Hepatocyte (in vitro differentiated cells): ENCODE measurements around the gene POLG2.

Source experiments
- CTCF ChIP-seq: fragments of 200-600 bp; sonication (generic); IDR thresholded peaks from 2 replicates; pipeline ENCODE4 v1.5.1; 2016; ENCODE audit warnings: antibody characterized with exemption, mild to moderate bottlenecking; ENCODE audit not compliant: poor library complexity
- EZH2 ChIP-seq: fragments of 200-600 bp; sonication (generic); IDR thresholded peaks from 2 replicates; pipeline ENCODE4 v1.6.1; 2016; ENCODE audit warnings: antibody characterized with exemption, mild to moderate bottlenecking, borderline replicate concordance
- EZH2phosphoT487 ChIP-seq: fragments of 200-600 bp; sonication (generic); IDR thresholded peaks from one replicate; pipeline ENCODE4 v1.6.1; 2018; ENCODE audit warnings: antibody characterized with exemption, mild to moderate bottlenecking, low read depth, moderate library complexity; ENCODE audit not compliant: unreplicated experiment, severe bottlenecking

- TF ChIP-seq CTCF = no peak
- TF ChIP-seq EZH2 = no peak
- no peak for TF ChIP-seq EZH2phosphoT487
These were observed 65.3 kb downstream of the POLG2 start for GRCh38 chr17:64431534-64431933.
